Panc1 (cell line): ENCODE data around the gene SLC12A9. TPM values are rescaled to one million over a fixed set of nuclear protein-coding genes. Genes with fewer than 3 reads are reported as not detected.

Experiments
- ATAC-seq: fragments of 200-7000 bp; cut with Tn5 transposase; 2 replicates; pipeline ENCODE4 v1.9.1; 2020; ENCODE audit warnings: mild to moderate bottlenecking, moderate library complexity
- BruUV-seq: library from RNA; stranded (reverse); fragments of 400-500 nt; replicated peaks from 2 replicates; lab custom pipeline; 2021; lab: Mats Ljungman, UMichigan
- CTCF ChIA-PET: fragments of 300-600 bp; sonication (Branson Sonifier 250); formaldehyde crosslinking; loops from one replicate; lab custom pipeline; 2022; ENCODE audit warnings: antibody characterized with exemption; lab: Charles Lee
- POLR2A ChIA-PET: fragments of 300-600 bp; sonication (Branson Sonifier 250); formaldehyde crosslinking; loops from one replicate; lab custom pipeline; 2022; ENCODE audit warnings: antibody characterized with exemption; lab: Charles Lee
- DNase-seq: peaks from one replicate; pipeline ENCODE4 v3.0.0-alpha.2; 2010; ENCODE audit warnings: low read depth, low spot score
- H3K27ac ChIP-seq: 2 replicates; pipeline ENCODE4 v1.5.1; 2011; ENCODE audit warnings: mild to moderate bottlenecking, low read length, inconsistent platforms
- H3K27me3 ChIP-seq: fragments of 200-500 bp; sonication (Bioruptor generic); 2 replicates; pipeline ENCODE4 v1.6.0; 2014; ENCODE audit warnings: low read length, inconsistent platforms; ENCODE audit not compliant: control insufficient read depth, insufficient read depth
- H3K36me3 ChIP-seq: fragments of 200-500 bp; sonication (Bioruptor generic); 2 replicates; pipeline ENCODE4 v1.5.1; 2014; ENCODE audit warnings: inconsistent platforms, mild to moderate bottlenecking, low read length, moderate library complexity; ENCODE audit not compliant: control insufficient read depth, insufficient read depth
- H3K4me1 ChIP-seq: 2 replicates; pipeline ENCODE4 v1.5.1; 2011; ENCODE audit warnings: inconsistent platforms, mild to moderate bottlenecking, low read length, moderate library complexity; ENCODE audit not compliant: control insufficient read depth, insufficient read depth
- H3K4me3 ChIP-seq, 2 experiments: 2 replicates each; pipeline ENCODE4 v1.5.1; 2011 to 2012; ENCODE audit warnings: low read depth in 2 of 2, low read length in 2 of 2, mild to moderate bottlenecking in 2 of 2, inconsistent platforms in 1 of 2, moderate library complexity in 1 of 2
- H3K9me3 ChIP-seq: fragments of 200-500 bp; sonication (Bioruptor generic); 2 replicates; pipeline ENCODE4 v1.5.1; 2014; ENCODE audit warnings: low read depth, mild to moderate bottlenecking, inconsistent platforms, low read length, moderate library complexity; ENCODE audit not compliant: control insufficient read depth, insufficient read depth
- POLR2AphosphoS5 ChIP-seq: IDR thresholded peaks from 2 replicates; pipeline ENCODE4 v1.6.1; 2012; ENCODE audit warnings: mild to moderate bottlenecking, low read depth, low read length, moderate library complexity
- SIN3A ChIP-seq: IDR thresholded peaks from 2 replicates; pipeline ENCODE4 v1.6.1; 2012; ENCODE audit warnings: low read depth, mild to moderate bottlenecking, low read length, moderate library complexity, borderline replicate concordance; ENCODE audit not compliant: insufficient read depth
- TCF7L2 ChIP-seq: IDR thresholded peaks from 2 replicates; pipeline ENCODE4 v1.6.1; 2011; ENCODE audit warnings: mild to moderate bottlenecking, low read depth, low read length, inconsistent platforms
- in situ Hi-C: cut with HindIII; loops from 2 replicates; pipeline ENCODE4 v1.10.0; 2016; ENCODE audit warnings: low sequenced_read_pairs, low pct_unique_long_range_greater_than_20kb
- intact Hi-C: fragments of 100-400 bp; cut with micrococcal nuclease; formaldehyde crosslinking; loops from one replicate; pipeline ENCODE4 v1.10.0; 2022; ENCODE audit not compliant: unreplicated experiment
- total RNA-seq: library from RNA; stranded (reverse); gene quantifications from one replicate; pipeline ENCODE4 v1.2.1, GENCODE V29; 2021; ENCODE audit not compliant: unreplicated experiment
- TF ChIP-seq, protein P1 (sequence below): fragments of 450-650 bp; IDR thresholded peaks from 2 replicates; pipeline ENCODE4 v1.5.1; 2017; ENCODE audit warnings: mild to moderate bottlenecking
- TF ChIP-seq, protein P2 (sequence below), 2 experiments: IDR thresholded peaks; 2 replicates each; pipeline ENCODE4 v1.6.1; 2011 to 2012; ENCODE audit warnings: low read depth in 2 of 2, control low read depth in 1 of 2, low read length in 1 of 2, mild to moderate bottlenecking in 1 of 2, moderate library complexity in 1 of 2; ENCODE audit not compliant: insufficient read depth in 1 of 2

The SLC12A9 gene
- total RNA-seq, 1 experiment from 2014 or later = 31.1 TPM

DNA sequence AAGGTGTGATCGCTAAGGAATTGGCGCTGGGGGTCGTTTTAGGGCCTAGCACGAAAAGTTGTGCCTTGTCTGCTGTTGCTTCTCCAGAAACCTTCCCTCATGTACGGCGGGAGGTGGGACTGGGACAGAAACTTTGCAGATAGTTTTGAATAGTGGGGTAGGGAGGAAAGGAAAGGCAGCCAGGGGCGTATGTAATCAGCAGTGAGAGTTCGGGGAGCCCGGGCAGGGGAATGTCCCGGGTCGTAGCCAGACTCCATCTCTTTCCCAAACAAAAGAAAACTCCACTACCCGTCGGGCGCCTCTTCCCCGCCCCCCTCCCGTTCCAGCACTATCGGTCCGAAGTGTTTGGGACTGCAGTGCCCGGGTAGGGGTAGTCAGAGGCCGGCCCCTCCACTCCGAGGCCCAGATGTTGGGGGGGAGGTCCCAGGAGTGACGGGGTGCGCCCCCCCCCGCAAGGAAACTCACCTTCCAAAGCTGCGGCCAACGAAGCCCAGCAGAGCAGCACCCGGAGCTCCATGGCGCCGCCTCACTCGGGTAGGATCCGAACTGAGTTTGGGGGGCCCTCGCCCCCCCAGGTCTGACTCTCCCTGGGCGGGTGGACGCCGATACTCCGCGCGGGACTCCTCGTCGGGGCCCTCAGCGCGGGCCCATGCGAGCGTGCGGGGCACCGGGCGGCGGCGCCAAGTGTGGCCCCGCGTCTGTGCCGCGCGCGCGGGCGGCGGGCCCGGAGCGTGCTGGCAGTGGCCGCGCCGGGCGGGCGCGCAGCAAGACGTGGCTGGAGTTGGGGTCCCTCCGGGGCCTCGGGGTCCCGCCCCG lies 25.8 kb upstream of the SLC12A9 start:
- peak overlapping the region; percentile 96 for H3K27ac ChIP-seq
- no peak for DNase-seq
- H3K4me3 ChIP-seq = peak overlapping the region; percentile 55 to 99
- H3K9me3 ChIP-seq = no peaks in the 10 kb centered on the region
- CTCF ChIA-PET = interaction anchor here (0.6 to 2.9 kb wide), 6 partner anchors 25 to 221 kb away, joined by 3 to 16 read pairs (median 6); partner anchors contain the start of genes POP7, SLC12A9 and UFSP1
- H3K27me3 ChIP-seq = no peaks in the 10 kb centered on the region
- ATAC-seq = peak; percentile 42
- POLR2A ChIA-PET = interaction anchor here (0.6 kb wide), 1 partner anchor 9 kb away, joined by 4 read pairs; no protein-coding TSS in a partner anchor
- TF ChIP-seq, protein P1, sequence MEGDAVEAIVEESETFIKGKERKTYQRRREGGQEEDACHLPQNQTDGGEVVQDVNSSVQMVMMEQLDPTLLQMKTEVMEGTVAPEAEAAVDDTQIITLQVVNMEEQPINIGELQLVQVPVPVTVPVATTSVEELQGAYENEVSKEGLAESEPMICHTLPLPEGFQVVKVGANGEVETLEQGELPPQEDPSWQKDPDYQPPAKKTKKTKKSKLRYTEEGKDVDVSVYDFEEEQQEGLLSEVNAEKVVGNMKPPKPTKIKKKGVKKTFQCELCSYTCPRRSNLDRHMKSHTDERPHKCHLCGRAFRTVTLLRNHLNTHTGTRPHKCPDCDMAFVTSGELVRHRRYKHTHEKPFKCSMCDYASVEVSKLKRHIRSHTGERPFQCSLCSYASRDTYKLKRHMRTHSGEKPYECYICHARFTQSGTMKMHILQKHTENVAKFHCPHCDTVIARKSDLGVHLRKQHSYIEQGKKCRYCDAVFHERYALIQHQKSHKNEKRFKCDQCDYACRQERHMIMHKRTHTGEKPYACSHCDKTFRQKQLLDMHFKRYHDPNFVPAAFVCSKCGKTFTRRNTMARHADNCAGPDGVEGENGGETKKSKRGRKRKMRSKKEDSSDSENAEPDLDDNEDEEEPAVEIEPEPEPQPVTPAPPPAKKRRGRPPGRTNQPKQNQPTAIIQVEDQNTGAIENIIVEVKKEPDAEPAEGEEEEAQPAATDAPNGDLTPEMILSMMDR = no peak
- peak; percentile 56; the same call in 1 of the 2 replicates for TF ChIP-seq SIN3A
- H3K36me3 ChIP-seq = 0 out of 2 replicates have a peak, but pooled peaks cover 5% of the 10 kb centered on the region
- no TSS peak for BruUV-seq
- in situ Hi-C loops (loop anchor here (25.0 kb wide), 1 partner anchor 114 kb away; the partner anchor contains the start of genes EPO and POP7), intact Hi-C loops (no loop called here)
- H3K4me1 ChIP-seq = peaks cover 17% of the 10 kb centered on the region

GRCh38 chr7:100827330-100828226 lies 24.9 kb upstream of the SLC12A9 start, which contains the start of gene EPHB4:
EPHB4 (minus strand) TSS chr7:100827523; CDS start chr7:100827030, 493 bp downstream.
- in situ Hi-C loops (loop anchor here (25.0 kb wide), 1 partner anchor 115 kb away; the partner anchor contains the start of genes EPO and POP7), intact Hi-C loops (no loop called here)
- TF ChIP-seq, protein P1 = no peak; the same call in 1 of the 2 replicates
- peak; percentile 88 for TF ChIP-seq TCF7L2
- TF ChIP-seq SIN3A = peak; percentile 44; the same call in 1 of the 2 replicates
- TF ChIP-seq, protein P2, sequence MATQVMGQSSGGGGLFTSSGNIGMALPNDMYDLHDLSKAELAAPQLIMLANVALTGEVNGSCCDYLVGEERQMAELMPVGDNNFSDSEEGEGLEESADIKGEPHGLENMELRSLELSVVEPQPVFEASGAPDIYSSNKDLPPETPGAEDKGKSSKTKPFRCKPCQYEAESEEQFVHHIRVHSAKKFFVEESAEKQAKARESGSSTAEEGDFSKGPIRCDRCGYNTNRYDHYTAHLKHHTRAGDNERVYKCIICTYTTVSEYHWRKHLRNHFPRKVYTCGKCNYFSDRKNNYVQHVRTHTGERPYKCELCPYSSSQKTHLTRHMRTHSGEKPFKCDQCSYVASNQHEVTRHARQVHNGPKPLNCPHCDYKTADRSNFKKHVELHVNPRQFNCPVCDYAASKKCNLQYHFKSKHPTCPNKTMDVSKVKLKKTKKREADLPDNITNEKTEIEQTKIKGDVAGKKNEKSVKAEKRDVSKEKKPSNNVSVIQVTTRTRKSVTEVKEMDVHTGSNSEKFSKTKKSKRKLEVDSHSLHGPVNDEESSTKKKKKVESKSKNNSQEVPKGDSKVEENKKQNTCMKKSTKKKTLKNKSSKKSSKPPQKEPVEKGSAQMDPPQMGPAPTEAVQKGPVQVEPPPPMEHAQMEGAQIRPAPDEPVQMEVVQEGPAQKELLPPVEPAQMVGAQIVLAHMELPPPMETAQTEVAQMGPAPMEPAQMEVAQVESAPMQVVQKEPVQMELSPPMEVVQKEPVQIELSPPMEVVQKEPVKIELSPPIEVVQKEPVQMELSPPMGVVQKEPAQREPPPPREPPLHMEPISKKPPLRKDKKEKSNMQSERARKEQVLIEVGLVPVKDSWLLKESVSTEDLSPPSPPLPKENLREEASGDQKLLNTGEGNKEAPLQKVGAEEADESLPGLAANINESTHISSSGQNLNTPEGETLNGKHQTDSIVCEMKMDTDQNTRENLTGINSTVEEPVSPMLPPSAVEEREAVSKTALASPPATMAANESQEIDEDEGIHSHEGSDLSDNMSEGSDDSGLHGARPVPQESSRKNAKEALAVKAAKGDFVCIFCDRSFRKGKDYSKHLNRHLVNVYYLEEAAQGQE (IDR thresholded peaks at IDR 0.05; ENCODE audit: insufficient read depth in 1 of 2, low read depth in 2 of 2, low read length in 1 of 2) = 0 out of 4 replicates have a peak, but pooled peaks of 1 of the 2 experiments have one; percentile 28
- TF ChIP-seq POLR2AphosphoS5 = peak; percentile 52; the same call in 1 of the 2 replicates
- CTCF ChIA-PET = interaction anchor here (0.6 to 2.9 kb wide), 8 partner anchors 23 to 221 kb away, joined by 3 to 16 read pairs (median 6); partner anchors contain the start of genes POP7, SLC12A9 and UFSP1
- Histone ChIP-seq H3K4me1 (peaks cover 17% of the 10 kb centered on the region), H3K27ac (peak within 1 kb of the TSS; percentile 96), H3K9me3 (no peaks in the 10 kb centered on the region), H3K4me3 (peak within 1 kb of the TSS; percentile 55 to 99), H3K36me3 (0 out of 2 replicates have a peak, but pooled peaks cover 2% of the 10 kb centered on the region), H3K27me3 (no peaks in the 10 kb centered on the region)
- POLR2A ChIA-PET = interaction anchor here (0.6 kb wide), 2 partner anchors 8 to 490 kb away, joined by 3 to 4 read pairs; no protein-coding TSS in a partner anchor
- ATAC-seq (peak; percentile 92), DNase-seq (no peak)
- no TSS peak for BruUV-seq
